Esophagus muscularis mucosa (tissue), 4 donors: Measurements from ENCODE around the gene UCK2.

ENCODE experiments used
- CTCF ChIP-seq, 3 experiments: fragments of 200-600 bp in 2 of 3; fragments of 450-650 bp in 1 of 3; sonication (generic) in 2 of 3; IDR thresholded peaks; one replicate each; pipeline ENCODE4 v1.5.1; 2017 to 2019; ENCODE audit warnings: antibody characterized with exemption in 3 of 3, mild to moderate bottlenecking in 2 of 3, moderate library complexity in 1 of 3
- EP300 ChIP-seq: sonication (generic); formaldehyde crosslinking; IDR thresholded peaks from one replicate; pipeline ENCODE4 v1.6.1; 2017; ENCODE audit warnings: antibody characterized with exemption
- POLR2AphosphoS5 ChIP-seq, 2 donors: sonication (generic); formaldehyde crosslinking; IDR thresholded peaks; one replicate each; pipeline ENCODE4 v1.6.1; 2017; ENCODE audit warnings: antibody characterized with exemption in 2 of 2

GRCh38 chr1:165829888-165830287, 2.5 kb downstream of the UCK2 start:
- TF ChIP-seq CTCF (IDR thresholded peaks at IDR 0.05) (no peak), EP300 (no peak), POLR2AphosphoS5 (IDR thresholded peaks at IDR 0.05) (no peak)
